AG08396 (cell line): ENCODE measurements around the gene TENT4B.
A peak's percentile ranks its signal among the peaks of the same experiment; 100 is the strongest.
"Not testable (repeated sequence)": the region's sequence is repeated elsewhere in the genome, so short reads cannot be mapped to it uniquely, and the experiment has no call there.

Experiments
- DNase-seq: peaks from one replicate; pipeline ENCODE4 v3.0.0; 2012; ENCODE audit warnings: low spot score, mixed read lengths

The TENT4B gene

DNA sequence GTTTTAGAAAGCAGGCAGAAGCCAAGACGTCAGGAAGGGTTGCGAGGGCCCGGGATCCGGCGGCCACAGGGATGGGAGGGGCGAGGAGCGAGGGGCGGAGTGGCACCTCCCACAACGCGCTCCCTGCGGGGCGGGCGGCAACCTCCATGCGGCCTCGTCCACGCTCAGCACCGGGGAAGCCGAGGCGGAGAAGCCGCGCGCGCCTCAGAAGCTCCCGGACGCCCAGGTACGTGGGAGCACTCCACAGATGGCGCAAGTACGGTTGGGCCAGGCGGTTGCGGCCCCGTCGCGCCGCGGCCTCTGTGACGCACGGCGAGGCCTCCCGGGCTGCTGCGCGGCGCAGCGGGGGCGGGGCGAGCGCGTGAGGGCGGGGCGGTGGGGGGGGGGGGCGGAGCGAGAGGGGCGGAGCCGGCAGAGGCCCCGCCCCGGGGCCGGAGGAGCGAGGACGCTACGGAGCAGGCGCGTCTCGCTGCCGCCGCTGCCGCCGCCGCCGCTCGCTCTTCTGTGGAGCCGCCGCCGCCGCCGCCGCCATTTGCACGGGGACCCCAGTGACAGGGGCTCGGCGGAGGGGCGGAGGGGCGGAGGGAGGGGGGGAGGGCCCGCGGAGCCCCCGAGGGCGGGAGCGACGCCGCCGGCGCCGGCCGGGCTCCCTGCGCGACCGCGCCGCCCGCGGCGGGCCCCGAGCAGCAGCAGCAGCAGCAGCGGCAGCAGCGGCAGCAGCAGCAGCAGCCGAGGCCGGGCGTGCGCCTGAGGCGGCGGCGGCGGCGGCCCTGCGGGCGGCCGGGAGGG lies at the start of gene TENT4B:
TENT4B (plus strand) TSS at position 500 of the 789 bp plus-strand sequence. CDS start 316 bp downstream, outside the sequence.
- DNase-seq: peak; percentile 100

DNA sequence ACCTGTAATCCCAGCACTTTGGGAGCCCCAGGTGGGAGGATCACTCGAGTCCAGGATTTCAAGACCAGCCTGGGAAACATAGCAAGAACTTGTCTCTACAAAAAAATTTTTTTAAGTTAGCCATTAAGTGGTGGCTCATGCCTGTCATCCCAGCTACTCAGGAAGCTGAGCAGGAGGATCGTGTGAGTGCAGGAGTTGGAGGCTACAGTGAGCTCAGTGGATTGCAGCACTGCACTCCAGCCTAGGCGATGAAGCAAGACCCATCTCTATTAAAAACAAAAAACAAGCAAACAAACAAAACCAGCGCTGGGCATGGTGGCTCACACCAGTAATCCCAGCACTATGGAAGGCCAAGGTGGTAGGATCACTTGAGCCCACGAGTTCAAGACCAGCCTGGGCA lies 49.3 kb upstream of the TENT4B start:
- no peak for DNase-seq

DNA sequence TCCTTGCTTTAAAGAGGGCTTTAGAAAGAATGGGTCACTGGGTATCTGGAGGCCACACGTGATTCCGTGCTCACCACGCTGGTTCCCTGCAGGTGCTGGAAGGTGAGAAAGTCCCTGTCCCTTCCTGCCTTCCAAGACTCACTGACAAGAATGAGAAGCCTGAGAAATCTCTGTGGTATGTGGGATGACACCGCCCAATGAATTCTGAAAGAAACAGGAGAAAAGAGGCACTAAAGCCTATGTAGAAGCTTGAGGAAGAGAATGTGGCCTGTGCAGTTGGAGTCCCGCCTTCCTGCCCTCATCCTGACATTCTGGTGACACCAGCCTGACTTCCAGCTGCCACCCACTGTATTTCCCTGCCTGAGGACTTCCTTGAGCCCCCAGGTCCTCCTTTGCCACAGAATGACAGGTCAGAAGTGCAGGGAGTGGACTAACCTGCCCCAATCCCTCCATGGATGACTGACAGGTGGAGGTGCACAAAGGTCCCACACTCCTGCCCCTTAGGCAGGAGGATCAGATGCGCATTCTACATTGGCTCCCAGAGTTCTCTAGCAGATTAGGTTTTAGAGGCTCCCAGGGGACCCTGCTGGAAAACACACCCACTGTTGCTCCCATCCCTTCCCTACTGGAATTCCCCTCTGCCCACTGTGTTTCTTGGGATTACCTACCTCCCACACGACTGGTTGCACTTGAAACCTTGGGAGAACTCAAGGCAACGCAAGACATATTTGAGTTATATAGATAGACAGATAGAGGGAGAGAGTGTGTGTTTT lies 38.6 kb upstream of the TENT4B start:
- no peak for DNase-seq

DNA sequence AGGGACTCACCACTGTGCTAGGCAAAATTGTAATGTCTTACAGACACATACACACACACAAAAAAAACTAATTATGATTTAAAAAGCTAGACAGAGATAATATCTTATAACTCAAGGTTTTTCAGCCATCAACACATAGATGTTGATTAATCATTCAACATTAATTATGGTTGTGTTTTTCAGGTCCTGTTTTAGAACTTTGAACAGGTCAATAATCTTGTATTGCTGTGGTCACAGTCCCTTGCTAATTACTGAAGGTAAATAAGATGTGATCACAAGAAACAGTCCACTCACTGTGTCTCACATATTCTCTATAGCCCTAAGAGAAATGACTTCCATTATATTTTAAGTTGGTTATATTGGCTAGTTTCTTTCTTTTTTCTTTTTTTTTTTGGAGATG lies 32.4 kb upstream of the TENT4B start:
- no peak for DNase-seq

DNA sequence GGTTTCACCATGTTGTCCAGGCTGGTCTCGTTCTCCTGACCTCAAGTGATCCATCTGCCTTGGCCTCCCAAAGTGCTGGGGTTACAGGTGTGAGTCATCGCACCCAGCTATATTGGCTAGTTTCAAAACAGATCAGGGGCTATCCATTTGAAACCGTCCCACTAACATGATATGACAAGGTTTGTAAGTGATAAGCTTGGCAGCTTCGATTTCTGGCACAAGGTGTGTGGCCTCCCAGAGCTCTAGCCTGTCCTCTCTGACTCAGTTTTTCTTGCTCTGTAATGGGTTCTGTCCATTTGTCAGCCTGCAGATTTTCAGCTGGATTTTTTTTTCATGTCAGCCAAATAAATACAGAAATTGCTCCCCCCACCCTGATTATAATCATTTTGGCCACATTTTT lies 31.8 kb upstream of the TENT4B start:
- DNase-seq: no peak

DNA sequence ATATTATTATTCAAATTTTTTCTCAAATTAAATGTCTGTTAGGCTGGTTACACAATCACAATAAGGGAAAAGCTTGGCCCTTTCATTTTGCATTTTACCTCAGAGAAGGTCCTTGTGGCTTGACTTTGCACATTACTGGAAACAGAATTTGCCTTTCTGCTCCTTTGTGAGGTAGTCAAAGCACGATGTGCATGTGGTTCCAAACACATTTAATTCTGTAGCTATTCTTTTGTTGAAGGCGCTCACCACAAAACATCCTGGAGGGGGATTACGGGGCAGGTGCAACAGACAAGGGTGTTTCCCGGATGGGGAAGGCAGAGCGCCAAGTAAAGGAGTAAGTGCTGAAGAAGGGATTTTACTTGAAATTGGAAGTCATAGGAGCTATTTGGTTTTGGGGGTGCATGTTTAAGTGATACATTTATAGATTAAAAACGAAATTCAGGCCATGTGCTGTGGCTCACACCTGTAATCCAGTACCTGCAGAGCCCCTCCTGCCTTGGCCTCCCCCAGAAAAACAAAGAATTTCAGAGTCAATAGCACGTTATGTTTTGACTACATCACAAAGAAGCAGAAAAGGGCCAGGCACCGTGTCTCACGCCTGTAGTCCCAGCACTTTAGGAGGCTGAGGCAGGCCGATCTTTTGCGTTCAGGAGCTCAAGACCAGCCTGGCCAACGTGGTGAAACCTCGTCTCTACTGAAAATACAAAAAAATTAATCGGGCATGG lies 31.2 kb upstream of the TENT4B start:
- DNase-seq: no peak

DNA sequence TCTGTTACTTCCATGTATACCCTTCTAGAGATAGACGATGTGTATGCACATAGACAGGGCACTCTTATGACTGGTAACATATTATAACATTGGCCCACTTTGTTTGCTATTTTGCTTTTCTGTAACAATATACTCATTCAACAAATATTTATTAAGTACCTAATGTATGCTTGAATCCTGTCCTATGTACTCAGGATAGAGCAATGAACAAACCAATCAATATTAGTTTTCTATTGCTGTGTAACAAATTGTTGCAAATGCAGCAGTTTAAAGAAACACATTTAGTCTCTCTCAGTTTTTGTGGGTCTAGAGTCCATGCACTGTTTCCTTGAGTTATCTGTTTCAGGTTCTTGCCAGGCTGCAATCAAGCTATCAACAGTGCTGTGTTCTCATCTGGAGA lies 29.7 kb upstream of the TENT4B start:
- DNase-seq: no peak

DNA sequence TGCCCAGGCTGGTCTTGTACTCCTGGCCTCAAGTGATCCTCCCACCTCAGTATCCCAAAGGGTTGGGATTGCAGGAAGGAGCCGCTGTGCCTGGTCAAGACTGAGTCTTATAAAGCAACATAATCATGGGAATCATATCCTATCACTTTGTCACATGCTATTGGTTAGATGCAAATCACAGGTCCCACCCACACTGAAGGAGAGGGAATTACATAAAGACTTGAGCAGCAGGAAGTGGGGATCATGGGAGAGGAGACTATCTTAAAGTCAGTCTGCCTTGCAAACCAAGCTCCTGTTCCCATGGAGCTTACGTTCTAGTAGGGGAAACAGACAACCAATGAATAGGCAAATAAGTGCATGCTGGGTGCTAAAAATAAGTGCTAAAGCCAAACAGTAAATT lies 28.3 kb upstream of the TENT4B start:
- no peak for DNase-seq

DNA sequence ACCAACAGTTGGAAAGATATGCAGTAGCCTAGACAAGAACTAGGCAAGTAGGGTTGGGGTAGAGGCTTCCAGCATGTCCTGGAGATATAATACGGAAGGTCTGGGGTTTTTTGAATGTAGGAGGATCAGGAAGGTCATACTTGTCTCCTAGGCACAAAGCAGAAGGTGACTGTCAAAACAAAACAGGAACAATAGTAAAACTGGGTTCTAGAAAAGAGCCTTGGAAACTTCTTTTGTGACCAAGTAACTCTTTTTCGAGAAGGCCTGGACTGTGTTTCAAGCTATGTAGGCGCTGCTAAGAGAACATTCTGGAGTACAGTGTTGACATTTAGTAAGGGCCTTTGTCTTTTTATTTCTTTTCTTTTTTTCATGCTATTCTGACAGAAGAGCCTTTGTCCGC lies 26.9 kb upstream of the TENT4B start:
- DNase-seq: no peak

DNA sequence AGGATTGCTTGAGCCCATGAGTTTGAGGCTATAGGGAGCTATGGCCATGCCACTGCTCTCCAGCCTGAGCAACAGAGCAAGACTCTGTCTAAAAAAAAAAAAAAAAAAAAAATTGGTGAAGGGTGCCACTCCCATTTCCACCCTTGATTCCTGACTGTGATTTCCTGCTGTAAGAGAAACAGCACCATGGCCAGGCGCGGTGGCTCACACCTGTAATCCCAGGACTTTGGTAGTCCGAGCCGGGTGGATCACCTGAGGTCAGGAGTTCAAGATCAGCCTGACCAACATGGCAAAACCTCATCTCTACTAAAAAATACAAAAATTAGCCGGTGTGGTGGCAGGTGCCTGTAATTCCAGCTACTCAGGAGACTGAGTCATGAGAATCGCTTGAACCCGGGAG lies 20.5 kb upstream of the TENT4B start:
- not testable (repeated sequence) for DNase-seq

DNA sequence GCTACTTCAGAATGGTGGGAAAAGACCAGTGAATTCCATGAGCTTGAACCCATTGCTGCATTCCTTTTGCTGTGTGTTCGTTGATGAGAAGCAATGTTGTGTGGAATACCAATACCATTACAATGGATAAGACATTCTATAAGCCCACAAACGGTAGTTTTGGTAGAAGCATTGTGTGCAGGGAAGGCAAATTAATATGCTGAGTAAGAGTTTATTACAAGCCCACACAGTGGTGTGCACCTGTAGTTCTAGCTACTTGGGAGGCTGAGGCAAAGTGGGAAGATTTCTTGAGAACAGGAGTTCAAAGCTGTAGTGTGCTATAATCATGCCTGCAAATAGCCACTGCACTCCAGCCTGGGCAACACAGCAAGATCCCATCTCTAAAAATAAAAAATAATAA lies 19.9 kb upstream of the TENT4B start:
- no peak for DNase-seq

DNA sequence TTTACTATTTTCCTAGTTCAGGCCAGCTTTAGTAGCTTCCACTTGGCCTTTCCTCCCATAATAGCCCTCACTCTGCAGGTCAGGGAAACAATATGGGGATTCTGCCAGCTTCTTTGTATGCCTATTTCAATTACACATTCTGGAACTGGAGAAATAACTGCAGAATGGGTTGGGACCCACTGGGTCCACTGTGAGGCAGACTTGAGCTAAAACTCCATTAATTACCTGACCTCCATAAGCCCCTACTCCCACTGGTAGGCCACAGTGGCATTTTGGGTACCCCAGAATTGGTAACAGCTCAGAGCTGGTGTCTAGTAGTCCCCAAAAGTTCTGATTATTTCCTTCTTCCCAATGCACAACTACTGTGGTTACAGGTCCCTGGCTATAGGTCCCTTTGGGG lies 16.7 kb upstream of the TENT4B start:
- no peak for DNase-seq

DNA sequence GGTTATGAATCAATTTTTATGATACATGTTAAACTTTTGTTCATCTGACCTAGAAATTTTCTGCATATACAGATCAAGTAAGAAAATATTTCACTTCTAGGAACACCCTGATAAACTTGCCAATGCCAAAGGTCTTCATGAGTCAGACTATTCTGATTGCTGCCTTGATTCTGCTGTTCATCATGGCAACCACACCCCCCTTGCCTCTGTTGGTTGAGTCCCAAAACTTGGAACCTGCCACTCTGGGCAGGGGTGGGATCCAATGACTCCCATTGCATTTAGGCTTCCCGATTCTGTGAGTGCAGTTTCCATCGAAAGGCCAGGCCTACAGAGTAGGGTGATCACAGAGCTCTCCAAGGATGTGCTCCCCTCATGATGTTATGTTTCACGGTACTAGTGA lies 15.8 kb upstream of the TENT4B start:
- DNase-seq: no peak

DNA sequence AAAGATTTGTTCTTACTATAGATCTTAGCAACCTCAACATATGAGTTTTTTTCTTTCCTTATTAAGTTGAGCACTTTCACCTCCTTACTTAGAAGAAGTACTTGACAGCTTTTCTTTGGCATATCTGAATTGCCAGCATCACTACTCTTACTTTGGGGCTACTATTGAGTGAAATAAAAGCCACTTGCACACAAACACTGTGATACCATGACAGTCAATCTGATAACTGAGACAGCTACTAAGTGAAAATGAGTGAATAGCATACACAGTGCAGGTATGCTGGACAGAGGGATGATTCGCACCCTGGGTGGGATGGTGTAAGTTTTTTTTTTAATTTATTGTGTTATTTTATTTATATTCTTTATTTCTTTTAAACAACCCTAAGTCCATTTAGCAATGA lies 13.5 kb upstream of the TENT4B start:
- DNase-seq: no peak

DNA sequence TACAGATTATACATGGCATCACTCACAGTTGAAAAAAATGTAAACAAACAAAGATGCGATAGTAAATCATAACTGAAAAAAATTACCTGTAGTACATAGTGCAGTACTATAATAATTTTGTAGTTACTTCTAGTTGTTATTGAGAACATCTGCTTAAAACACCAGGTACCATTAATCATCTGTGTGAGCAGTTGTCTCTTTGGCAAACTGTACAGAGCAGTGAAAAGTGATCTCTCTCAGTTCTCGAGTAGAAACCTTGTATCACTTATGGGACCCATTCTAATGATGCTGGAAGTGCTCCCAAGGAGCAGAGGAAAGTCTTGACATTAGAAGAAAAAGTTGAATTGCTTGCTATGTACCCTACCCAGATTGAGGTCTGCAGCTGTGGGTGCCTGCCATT lies 8.9 kb upstream of the TENT4B start:
- no peak for DNase-seq

DNA sequence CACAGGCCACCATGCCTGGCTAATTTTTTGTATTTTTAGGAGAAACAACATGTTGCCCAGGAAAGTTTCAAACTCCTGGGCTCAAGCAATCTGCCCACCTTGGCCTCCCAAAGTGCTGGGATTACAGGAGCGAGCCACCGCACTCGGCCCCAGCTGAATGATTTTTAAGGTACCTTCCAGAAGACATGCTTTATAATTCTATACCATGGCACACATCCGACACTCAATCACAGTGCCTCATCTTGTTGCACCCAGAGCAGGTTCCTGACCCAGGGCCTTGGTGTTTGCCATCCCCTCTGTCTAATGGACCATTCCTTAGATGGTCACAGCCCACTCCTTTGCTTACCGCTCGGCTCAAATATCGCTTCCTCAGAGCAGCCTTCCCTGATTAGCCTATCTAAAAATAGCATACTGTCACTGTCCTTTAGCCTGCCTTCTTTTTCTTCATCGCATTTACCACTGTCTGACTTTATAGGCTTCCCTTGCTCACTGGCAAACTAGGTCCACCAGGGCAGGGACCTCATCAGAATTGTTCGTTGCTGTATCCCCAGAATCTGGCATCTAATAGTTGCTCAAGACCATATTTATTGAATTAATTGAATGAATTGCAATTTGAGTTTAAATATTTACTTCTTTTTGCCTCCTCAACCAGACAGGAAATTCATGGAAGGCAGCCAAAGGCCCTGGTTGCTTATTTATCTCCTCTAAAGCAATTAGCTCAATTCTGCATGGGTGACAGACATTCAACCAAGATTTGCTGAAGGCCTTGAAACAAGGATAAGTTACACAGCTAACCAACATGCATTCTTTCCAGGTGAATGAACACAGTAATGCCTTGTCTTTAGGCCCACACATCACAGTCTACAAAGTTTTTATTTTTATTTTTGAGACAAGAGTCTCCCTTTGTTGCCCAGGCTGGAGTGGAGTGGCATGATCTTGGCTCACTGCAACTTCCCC lies 6.3 kb upstream of the TENT4B start:
- DNase-seq: no peak

DNA sequence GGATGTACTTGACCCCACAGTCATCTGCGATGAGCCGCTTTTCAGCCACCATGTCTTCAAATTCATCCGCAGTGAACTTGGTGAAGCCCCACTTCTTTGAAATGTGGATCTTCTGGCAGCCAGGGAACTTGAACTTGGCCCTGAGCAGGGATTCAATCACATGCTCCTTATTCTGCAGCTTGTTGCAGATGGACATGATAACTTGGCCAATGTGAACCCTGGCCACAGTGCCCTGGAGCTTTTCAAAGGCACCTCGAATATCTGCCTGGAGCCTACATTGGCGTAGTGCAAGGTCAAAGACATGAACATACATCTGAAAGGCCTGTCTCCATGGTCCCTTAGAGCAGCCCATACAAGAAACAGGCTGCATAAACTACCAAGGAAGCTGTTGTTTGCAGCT lies 1.8 kb upstream of the TENT4B start:
- no peak for DNase-seq

DNA sequence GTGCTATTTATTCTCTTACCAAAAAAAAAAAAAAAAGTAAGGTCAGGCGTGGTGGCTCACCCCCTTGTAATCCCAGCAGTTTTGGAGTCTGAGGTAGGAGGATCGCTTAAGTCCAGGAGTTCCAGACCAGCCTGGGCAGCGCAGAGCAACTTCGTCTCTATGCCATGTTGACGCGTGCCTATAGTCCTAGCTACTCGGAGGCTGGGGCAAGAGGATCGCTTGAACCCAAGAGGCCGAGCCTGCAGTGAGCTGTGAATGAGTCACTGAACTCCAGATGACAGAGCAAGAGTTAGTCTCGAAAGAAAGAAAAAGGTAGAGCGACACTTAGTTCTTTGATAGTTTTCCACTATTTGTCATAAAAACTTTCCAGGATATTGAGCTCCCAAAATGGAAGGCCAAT lies 1.4 kb upstream of the TENT4B start:
- no peak for DNase-seq

DNA sequence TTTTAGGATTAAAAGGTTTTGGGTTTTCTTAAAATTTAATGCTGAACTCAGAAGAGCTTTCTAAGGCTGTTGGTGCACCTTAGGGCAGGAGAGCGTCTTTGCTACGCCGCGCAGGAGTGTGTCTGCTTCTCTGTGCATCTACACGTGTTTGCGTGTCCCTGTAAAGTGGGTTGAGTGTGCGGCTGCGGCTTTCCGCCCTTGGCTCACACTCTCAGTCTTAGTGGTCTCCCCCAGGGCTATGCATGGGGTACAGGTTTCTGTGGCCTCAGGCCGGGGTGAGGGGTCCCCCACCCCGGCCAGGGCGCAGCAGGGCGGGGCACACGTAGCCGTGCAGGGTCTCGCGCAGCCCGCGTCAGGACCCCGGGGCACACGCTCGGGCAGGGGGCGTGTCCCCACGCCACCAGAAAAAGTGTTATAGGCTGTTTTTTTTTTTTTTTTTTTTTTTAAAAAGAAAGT lies 727 bp upstream of the TENT4B start:
- DNase-seq: no peak

DNA sequence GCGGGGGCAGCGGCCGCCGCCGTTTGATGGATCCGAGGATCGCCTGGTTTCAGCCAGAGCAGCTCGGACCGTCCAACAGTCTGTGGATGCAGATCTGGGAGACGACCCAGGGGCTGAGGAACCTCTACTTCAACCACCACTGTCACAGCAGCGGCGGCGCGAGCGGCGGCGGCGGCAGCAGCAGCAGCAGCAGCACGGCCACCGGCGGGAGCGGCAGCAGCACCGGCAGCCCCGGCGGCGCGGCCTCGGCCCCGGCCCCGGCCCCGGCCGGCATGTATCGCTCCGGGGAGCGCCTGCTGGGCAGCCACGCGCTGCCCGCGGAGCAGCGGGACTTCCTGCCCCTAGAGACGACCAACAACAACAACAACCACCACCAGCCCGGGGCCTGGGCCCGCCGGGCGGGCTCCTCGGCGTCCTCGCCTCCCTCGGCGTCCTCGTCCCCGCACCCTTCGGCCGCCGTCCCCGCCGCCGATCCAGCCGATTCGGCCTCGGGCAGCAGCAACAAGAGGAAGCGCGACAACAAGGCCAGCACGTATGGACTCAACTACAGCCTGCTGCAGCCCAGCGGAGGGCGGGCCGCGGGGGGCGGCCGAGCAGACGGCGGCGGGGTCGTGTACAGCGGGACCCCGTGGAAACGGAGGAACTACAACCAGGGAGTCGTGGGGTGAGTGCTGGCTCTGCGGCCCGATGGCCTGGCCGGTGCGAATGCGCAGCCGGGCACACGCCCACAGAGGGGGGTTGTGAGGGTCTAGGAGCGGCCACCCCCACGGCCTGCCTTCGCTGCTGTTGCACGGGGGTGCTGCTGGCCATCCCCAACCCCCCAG lies 702 bp downstream of the TENT4B start:
- peak; percentile 57 for DNase-seq
